ENCODE results near the gene PSMB8.
A peak's percentile ranks its signal among the peaks of the same experiment; 100 is the strongest.
"Not testable (repeated sequence)": the region's sequence is repeated elsewhere in the genome, so short reads cannot be mapped to it uniquely, and the experiment has no call there.

The PSMB8 gene

GRCh38 chr6:32836873-32837272 lies 7.0 kb downstream of the PSMB8 start:
- no peak for DNase-seq

DNA sequence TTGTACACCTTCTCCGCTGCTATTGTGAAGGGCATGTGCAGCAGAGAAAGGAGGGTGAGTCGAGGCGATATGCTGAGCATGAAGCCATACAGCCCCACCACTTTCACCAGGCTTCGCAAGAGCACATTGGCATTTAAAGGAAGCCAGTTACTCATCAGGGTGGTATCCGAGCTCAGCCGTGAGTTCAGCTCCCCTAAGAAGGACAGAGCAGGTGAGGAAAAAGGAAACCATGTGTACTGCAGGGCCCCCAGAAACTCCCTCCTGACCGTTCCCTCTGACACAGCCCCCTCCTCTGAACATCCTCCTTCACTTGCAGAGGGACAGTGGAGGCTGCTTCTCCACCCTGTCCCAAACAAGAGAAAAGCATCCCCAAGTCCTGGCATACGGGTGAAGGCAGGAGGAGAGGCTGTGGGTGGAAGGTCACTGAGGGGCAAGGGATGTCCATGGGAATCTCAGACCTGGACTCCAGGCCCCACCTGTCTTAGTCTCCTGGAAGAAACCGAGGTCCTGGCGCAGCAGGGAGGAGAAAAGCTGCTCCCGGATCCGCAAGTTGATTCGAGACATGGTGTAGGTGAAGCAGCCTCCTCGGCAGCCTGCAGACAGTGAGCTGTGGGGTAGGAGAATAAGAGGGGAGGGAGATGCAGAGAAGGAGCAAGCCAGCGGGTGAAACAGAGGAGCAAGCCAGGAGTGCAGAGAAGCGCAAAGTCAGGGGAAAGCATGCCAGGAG lies 8.5 kb downstream of the PSMB8 start:
- DNase-seq = no peak

GRCh38 chr6:32833664-32834063 lies 10.2 kb downstream of the PSMB8 start:
- DNase-seq = no peak

DNA sequence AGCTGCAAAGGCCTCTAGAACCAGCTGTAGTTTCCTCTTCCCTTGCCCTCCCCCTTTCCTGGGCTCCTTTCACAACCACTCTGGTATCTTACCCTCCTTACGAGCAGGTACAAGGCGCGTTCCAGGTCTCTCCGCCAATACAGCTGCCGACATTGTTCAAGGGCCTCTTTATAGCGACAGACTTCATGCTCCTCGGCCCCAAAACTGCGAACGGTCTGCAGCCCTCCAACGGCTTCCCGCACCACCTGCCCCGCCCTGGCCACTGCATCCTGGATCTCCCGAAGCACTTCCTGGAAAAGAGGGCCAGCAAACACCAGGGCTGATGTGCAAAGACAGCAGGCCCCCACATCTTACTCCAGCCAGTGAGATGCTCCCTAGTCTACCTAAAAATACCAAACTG lies 11.3 kb downstream of the PSMB8 start:
- no peak for DNase-seq

GRCh38 chr6:32830936-32831335 lies 12.9 kb downstream of the PSMB8 start:
- DNase-seq = no peak

DNA sequence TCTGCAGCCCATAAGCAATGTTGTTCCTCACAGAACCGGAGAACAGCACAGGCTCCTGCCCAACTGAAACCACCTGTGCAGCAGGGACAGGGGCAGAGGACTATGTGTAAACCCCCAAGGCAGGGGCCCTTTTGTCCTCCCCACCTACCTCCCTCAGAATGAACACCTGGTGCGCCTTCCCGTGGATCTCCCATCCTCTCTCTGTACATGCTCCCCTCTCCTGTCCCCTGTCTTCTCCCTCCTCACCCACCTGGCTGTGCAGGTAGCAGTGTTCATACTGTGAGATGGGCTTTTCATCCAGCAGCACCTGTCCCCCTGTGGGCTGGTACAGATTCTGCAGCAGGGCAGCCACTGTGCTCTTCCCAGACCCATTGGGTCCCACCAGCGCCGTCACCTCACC lies 13.8 kb downstream of the PSMB8 start:
- DNase-seq = no peak

DNA sequence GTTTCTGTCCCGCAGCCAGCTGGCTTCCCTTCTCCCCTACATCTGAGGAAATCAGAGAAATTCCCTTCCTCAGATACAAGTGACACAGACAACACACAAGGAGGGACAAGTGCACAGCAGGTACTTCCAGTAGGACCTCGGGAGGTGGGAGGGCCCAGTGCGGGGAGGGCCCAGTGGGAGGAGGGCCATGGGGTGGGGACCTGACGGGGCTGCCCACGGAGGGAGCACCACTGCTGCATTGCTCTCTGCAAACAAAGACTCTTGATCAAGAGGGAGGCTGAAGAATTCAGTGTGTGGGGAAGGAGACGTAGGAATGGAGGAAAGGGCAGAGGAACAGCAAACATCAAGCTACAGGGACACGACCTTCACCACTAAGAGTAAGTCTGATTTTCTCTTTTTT lies 14.4 kb downstream of the PSMB8 start:
- DNase-seq = no peak

- DNase-seq = no peak
Measured at GRCh38 chr6:32827025-32827424, 16.8 kb downstream of the PSMB8 start.

- DNase-seq = no peak
Measured at GRCh38 chr6:32825966-32826365, 17.9 kb downstream of the PSMB8 start.

GRCh38 chr6:32819729-32820128 lies 24.1 kb downstream of the PSMB8 start:
- DNase-seq = no peak

DNA sequence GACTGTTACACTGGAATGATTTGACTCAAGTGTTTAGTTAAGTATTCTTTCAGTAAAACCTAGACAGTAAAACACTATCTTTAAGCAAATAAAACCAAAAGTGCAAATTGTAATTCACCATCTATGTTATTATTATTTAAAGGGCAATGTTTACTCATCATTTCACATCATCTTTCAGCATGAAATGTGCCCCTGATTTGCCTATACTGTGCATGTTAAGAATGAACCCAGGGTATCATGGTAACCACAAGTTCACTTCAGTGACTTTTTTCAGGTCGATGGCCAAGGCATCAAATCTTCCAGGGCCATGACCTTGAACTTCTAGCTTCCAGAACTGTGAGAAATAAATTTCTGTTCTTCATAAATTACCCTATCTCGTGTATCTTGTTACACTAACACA lies 25.0 kb downstream of the PSMB8 start:
- DNase-seq = no peak

DNA sequence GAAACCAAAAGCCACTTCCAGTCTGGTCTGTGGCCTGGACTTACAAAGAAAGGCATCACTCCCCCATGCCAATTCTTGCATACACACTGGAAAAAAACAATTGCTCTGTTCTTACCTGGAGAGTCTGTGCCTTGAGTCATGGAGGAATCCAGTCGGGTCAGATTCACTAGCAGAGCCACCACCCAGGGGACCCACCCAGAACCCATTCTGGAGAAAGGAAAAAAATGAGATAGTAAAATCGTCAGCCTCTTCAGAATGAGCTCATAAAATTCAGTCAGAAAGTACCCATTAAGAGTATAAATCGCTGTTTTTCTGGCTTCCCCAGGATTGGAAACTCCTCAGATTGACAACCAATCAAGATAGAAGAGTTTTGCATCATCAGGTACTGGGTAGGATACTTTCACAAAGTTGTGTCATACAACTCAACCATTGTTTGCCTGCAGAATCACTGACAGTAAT lies 27.1 kb downstream of the PSMB8 start, which contains the start of gene HLA-DOB:
HLA-DOB (minus strand) TSS at position 257 of the 459 bp plus-strand sequence; CDS start at position 206, 51 bp downstream.
- no peak for DNase-seq

GRCh38 chr6:32815996-32816395 lies 27.9 kb downstream of the PSMB8 start:
- no peak for DNase-seq

DNA sequence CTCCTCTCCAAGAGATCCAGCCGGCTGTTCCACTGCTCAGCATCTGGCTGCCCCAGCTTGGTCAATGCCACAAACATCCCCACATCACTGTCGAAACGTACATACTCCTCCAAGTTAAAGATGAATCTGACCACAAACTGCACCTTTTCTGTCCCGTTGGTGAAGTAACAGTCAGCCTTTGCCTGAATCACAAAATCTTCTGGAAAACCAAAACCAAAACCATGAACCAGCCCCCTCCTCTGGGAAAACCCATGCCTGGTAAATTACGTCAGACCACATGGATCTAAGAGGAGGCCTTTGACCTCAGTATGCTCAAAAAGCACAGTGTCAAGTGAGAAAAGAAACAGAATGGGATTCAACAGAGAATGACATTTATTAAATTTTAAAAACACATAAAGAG lies 28.7 kb downstream of the PSMB8 start:
- no peak for DNase-seq

- DNase-seq = no peak
Measured at GRCh38 chr6:32814145-32814544, 29.7 kb downstream of the PSMB8 start.

DNA sequence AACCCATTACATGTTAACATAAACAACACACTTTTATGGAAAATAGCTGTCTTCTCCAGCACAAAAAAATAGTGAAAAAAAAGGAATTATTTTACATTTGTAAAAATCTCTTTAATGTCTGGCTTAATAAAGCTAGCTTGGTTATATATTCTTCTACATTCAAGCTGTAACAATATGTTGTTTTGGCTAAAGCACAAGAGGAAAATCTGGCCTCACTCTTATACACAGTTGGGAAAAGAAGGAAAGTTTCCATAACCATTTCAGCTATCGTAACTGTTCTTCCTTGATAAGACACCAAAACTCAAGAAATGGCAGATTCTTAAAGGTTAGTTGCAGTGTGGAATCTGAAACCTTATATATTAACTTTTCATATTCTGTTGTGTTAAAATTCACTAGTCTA lies 34.7 kb downstream of the PSMB8 start:
- no peak for DNase-seq

- no peak for DNase-seq
Measured at GRCh38 chr6:32807020-32807580, 36.7 kb downstream of the PSMB8 start.

DNA sequence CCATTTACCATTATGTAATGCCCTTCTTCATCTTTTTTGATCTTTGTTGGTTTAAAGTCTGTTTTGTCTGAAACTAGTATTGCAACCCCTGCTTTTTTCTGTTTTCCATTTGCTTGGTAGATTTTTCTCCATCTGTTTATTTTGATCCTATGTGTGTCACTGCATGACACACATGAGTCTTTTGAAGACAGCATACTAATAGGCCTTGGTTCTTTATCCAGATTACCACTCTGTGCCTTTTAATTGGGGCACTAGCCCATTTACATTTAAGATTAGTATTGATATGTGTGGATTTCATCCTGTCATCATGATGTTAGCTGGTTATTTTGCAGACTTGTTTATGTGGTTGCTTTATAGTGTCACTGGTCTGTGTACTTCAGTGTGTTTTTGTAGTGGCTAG lies 38.4 kb downstream of the PSMB8 start:
- DNase-seq = not testable (repeated sequence)

- no peak for DNase-seq
Measured at GRCh38 chr6:32803416-32803815, 40.4 kb downstream of the PSMB8 start.

DNA sequence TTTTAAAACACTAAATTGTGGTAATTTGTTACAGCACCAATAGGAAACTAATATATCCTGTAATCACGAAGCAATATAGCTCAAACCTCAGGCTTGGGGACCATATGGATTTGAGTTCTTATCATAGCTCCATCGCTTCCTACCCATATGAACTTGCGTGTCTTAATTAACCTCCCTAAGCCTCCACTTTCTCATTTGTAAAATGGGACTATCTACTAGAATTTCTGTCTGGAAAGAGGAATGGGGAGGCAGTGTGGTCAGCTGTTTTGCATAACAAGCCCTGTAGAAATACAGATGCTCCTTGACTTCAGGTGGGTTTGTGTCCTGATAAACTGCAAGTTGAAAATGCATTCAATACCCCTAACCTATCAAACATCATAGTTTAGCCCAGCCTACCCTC lies 44.1 kb downstream of the PSMB8 start:
- DNase-seq = no peak

- DNase-seq = no peak
Measured at GRCh38 chr6:32799168-32799567, 44.7 kb downstream of the PSMB8 start.

GRCh38 chr6:32796848-32797776 lies 46.7 kb downstream of the PSMB8 start:
- DNase-seq = peak; percentile 70 to 81

- no peak for DNase-seq
Measured at GRCh38 chr6:32794510-32794909, 49.3 kb downstream of the PSMB8 start.
